SK-N-MC (cell line): ENCODE measurements around the gene NOS1.

ENCODE experiments used
- EZH2 ChIP-seq: fragments of 200-600 bp; sonication (generic); IDR thresholded peaks from one replicate; pipeline ENCODE4 v1.6.1; 2017; ENCODE audit warnings: antibody characterized with exemption
- POLR2AphosphoS5 ChIP-seq: IDR thresholded peaks from 2 replicates; pipeline ENCODE4 v1.6.1; 2012; ENCODE audit warnings: mild to moderate bottlenecking, low read depth, low read length, borderline replicate concordance

- TF ChIP-seq POLR2AphosphoS5 (no peak), EZH2 (no peak)
Measured at GRCh38 chr12:117227000-117227653, 134.3 kb downstream of the NOS1 start.
